Endothelial cell of umbilical vein (primary cell): ENCODE data around the gene ATRIP. TPM values are rescaled to one million over a fixed set of nuclear protein-coding genes. Genes with fewer than 3 reads are reported as not detected.

Experiments used
- BruUV-seq: library from RNA; stranded (reverse); fragments of 400-500 nt; replicated peaks from 2 replicates; lab custom pipeline; 2021; lab: Mats Ljungman, UMichigan
- CTCF ChIA-PET: fragments of 300-600, 350-600 bp; sonication (Branson Sonifier 250); formaldehyde crosslinking; loops from one replicate; lab custom pipeline; 2021; ENCODE audit warnings: antibody characterized with exemption, inconsistent platforms; lab: Charles Lee
- POLR2A ChIA-PET: fragments of 300-600, 350-600 bp; sonication (Branson Sonifier 250); formaldehyde crosslinking; loops from one replicate; lab custom pipeline; 2021; ENCODE audit warnings: antibody characterized with exemption, inconsistent platforms; lab: Charles Lee
- DNase-seq: peaks from one replicate; pipeline ENCODE4 v3.0.0-alpha.2; 2011; ENCODE audit warnings: low read depth, low spot score
- FAIRE-seq: peaks from 2 replicates; lab custom pipeline; 2011; peaks lifted over from hg19 to GRCh38; lab: Jason Lieb, UNC
- H2AFZ ChIP-seq: 2 replicates; pipeline ENCODE4 v1.6.0; 2012; ENCODE audit warnings: low read depth, low read length, control low read depth, inconsistent platforms
- H3K27ac ChIP-seq: 2 replicates; pipeline ENCODE4 v1.5.1; 2011; ENCODE audit warnings: low read depth, mild to moderate bottlenecking, control low read depth, low read length, moderate library complexity; ENCODE audit not compliant: insufficient read depth
- H3K27me3 ChIP-seq, 2 experiments: 2 replicates each; pipeline versions ENCODE4 v1.6.0 to v1.6.1; 2011; ENCODE audit warnings: low read length in 2 of 2, mixed read lengths in 1 of 2; ENCODE audit not compliant: control insufficient read depth in 2 of 2, insufficient read depth in 2 of 2
- H3K36me3 ChIP-seq, 2 experiments: 2 replicates in 1 of 2; 3 replicates in 1 of 2; pipeline ENCODE4 v1.5.1; 2011; ENCODE audit warnings: low read length in 2 of 2, mild to moderate bottlenecking in 1 of 2, moderate library complexity in 1 of 2; ENCODE audit not compliant: control insufficient read depth in 2 of 2, insufficient read depth in 2 of 2; ENCODE audit errors: extremely low read depth in 1 of 2
- H3K4me1 ChIP-seq: 3 replicates; pipeline ENCODE4 v1.5.1; 2011; ENCODE audit warnings: mild to moderate bottlenecking, low read length; ENCODE audit not compliant: control insufficient read depth, insufficient read depth; ENCODE audit errors: extremely low read depth
- H3K4me2 ChIP-seq: 2 replicates; pipeline ENCODE4 v1.6.1; 2011; ENCODE audit warnings: low read length, control low read depth, mixed read lengths; ENCODE audit not compliant: insufficient read depth
- H3K4me3 ChIP-seq, 3 experiments: fragments of 200-600 bp in 1 of 3; sonication (generic), shearing (Covaris generic) in 1 of 3; replicated peaks in 1 of 3; 2 replicates each; pipeline ENCODE4 v1.5.1; 2011 to 2016; ENCODE audit warnings: control low read depth in 3 of 3, low read length in 3 of 3, mild to moderate bottlenecking in 2 of 3, inconsistent platforms in 1 of 3, low read depth in 1 of 3, moderate library complexity in 1 of 3; ENCODE audit not compliant: insufficient read depth in 1 of 3
- H3K79me2 ChIP-seq: 2 replicates; pipeline ENCODE4 v1.6.0; 2012; ENCODE audit warnings: low read length, inconsistent platforms; ENCODE audit not compliant: control insufficient read depth, insufficient read depth
- H3K9ac ChIP-seq: replicated peaks from 2 replicates; pipeline ENCODE3; 2011; ENCODE audit warnings: low read length, control low read depth; ENCODE audit not compliant: insufficient read depth; ENCODE audit errors: extremely low read depth
- H3K9me1 ChIP-seq: replicated peaks from 3 replicates; pipeline ENCODE4 v1.6.0; 2011; ENCODE audit warnings: mild to moderate bottlenecking, low read length; ENCODE audit not compliant: control insufficient read depth, insufficient read depth; ENCODE audit errors: extremely low read depth
- H3K9me3 ChIP-seq: replicated peaks from 2 replicates; pipeline ENCODE4 v1.5.1; 2012; ENCODE audit warnings: low read length, inconsistent platforms; ENCODE audit not compliant: control insufficient read depth, insufficient read depth
- H4K20me1 ChIP-seq: replicated peaks from 2 replicates; pipeline ENCODE3; 2011; ENCODE audit warnings: mild to moderate bottlenecking, low read length; ENCODE audit not compliant: control insufficient read depth, insufficient read depth; ENCODE audit errors: extremely low read depth
- EZH2 ChIP-seq: IDR thresholded peaks from 2 replicates; pipeline ENCODE4 v1.6.1; 2012; ENCODE audit warnings: borderline replicate concordance, low read depth, mild to moderate bottlenecking, moderate library complexity, low read length, inconsistent platforms; ENCODE audit not compliant: severe bottlenecking
- FOS ChIP-seq: IDR thresholded peaks from 2 replicates; pipeline ENCODE4 v1.6.1; 2011; ENCODE audit warnings: mild to moderate bottlenecking, low read length, moderate library complexity, borderline replicate concordance; ENCODE audit not compliant: insufficient read depth
- GATA2 ChIP-seq: IDR thresholded peaks from 2 replicates; pipeline ENCODE4 v1.7.0; 2011; ENCODE audit warnings: low read depth, mild to moderate bottlenecking, moderate library complexity, mixed read lengths, low read length; ENCODE audit not compliant: insufficient read length, insufficient read depth
- MYC ChIP-seq: IDR thresholded peaks from one replicate; pipeline ENCODE4 v1.6.1; 2011; ENCODE audit warnings: mild to moderate bottlenecking, low read depth, low read length
- POLR2A ChIP-seq: IDR thresholded peaks from 2 replicates; pipeline ENCODE4 v1.6.1; 2012; ENCODE audit warnings: low read depth, mild to moderate bottlenecking, control low read depth, low read length
- POLR2AphosphoS5 ChIP-seq: IDR thresholded peaks from 2 replicates; pipeline ENCODE4 v1.6.1; 2012; ENCODE audit warnings: low read depth, mild to moderate bottlenecking, control low read depth, low read length, moderate library complexity; ENCODE audit not compliant: insufficient read depth
- dilution Hi-C: fragments of 300-500 bp; cut with MboI; formaldehyde crosslinking; loops from one replicate; pipeline ENCODE4 v1.15.0; 2019; ENCODE audit warnings: low sequenced_read_pairs; ENCODE audit not compliant: extremely low pct_ligation_motif_present
- intact Hi-C: fragments of 100-400 bp; cut with micrococcal nuclease; formaldehyde crosslinking; loops from one replicate; pipeline ENCODE4 v1.10.0; 2022
- polyA plus RNA-seq, 4 experiments: library from polyadenylated mRNA; depleted of rRNA in 3 of 4; stranded (reverse) in 3 of 4; unstranded in 1 of 4; fragments of >200 nt; gene quantifications; 2 replicates each; pipeline versions ENCODE4 v1.2.1 to v1.2.3, GENCODE V29; 2011 to 2012; ENCODE audit warnings: missing spikeins in 1 of 4
- total RNA-seq: library from RNA; stranded (reverse); gene quantifications from 2 replicates; pipeline ENCODE4 v1.2.3, GENCODE V29; 2021
- TF ChIP-seq, protein P1 (sequence below), 2 donors: IDR thresholded peaks; 1 replicate in 1 of 2; 2 replicates in 1 of 2; pipeline ENCODE4 v1.5.1; 2011; ENCODE audit warnings: low read length in 2 of 2, mild to moderate bottlenecking in 2 of 2, moderate library complexity in 2 of 2, control low read depth in 1 of 2, inconsistent platforms in 1 of 2, low read depth in 1 of 2; ENCODE audit not compliant: insufficient read depth in 1 of 2; ENCODE audit errors: extremely low read depth in 1 of 2

The ATRIP gene
- total and polyA plus RNA-seq, 2 donors (not counting 3 experiments of a cell fraction or from before 2014, with no cell fraction given) = 10.6 to 14.7 TPM

DNA sequence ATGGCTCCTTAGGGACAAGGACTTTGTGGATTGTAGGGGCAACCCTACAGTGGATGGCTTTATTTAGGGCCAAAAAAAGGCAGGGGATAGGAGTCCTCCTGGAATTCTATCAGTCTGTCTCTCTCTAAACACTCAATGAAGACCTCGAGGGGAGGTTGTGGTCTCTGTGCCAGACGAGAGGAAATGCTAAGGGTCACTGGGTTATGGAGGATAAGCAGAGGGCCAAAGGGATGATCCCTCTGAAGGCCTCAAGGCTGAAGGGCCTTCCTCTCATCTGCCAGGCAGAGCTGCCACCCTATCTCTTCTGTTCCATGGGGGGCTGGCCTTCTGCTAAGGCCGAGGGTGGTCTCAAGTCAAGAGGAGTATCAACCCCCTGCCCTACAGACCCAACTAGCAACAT lies 43.6 kb upstream of the ATRIP start:
- DNase-seq = no peak
- Histone ChIP-seq H2AFZ (no peak overlapping the region), H3K27me3 (peaks cover 0 to 1% of the 10 kb centered on the region in 2 experiments), H3K79me2 (no peaks in the 10 kb centered on the region), H3K36me3 (peaks cover 0 to 13% of the 10 kb centered on the region in 2 experiments), H3K9me3 (no peaks in the 10 kb centered on the region), H3K4me2 (no peak overlapping the region), H3K27ac (no peak overlapping the region), H4K20me1 (no peaks in the 10 kb centered on the region), H3K9me1 (no peaks in the 10 kb centered on the region), H3K4me3 (no peak overlapping the region), H3K4me1 (peaks cover 10% of the 10 kb centered on the region), H3K9ac (no peak overlapping the region)
- dilution Hi-C loops = no loop called here
- ChIA-PET POLR2A (no interaction called here), CTCF (interaction anchor here (12.6 kb wide), 1 partner anchor 34 kb away, joined by 716 read pairs; no protein-coding TSS in a partner anchor)
- no peak for FAIRE-seq
- BruUV-seq = no TSS peak
- intact Hi-C loops = no loop called here
- TF ChIP-seq, protein P1, sequence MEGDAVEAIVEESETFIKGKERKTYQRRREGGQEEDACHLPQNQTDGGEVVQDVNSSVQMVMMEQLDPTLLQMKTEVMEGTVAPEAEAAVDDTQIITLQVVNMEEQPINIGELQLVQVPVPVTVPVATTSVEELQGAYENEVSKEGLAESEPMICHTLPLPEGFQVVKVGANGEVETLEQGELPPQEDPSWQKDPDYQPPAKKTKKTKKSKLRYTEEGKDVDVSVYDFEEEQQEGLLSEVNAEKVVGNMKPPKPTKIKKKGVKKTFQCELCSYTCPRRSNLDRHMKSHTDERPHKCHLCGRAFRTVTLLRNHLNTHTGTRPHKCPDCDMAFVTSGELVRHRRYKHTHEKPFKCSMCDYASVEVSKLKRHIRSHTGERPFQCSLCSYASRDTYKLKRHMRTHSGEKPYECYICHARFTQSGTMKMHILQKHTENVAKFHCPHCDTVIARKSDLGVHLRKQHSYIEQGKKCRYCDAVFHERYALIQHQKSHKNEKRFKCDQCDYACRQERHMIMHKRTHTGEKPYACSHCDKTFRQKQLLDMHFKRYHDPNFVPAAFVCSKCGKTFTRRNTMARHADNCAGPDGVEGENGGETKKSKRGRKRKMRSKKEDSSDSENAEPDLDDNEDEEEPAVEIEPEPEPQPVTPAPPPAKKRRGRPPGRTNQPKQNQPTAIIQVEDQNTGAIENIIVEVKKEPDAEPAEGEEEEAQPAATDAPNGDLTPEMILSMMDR (IDR thresholded peaks at IDR 0.05; ENCODE audit: extremely low read depth in 1 of 2, insufficient read depth in 1 of 2, low read depth in 1 of 2, low read length in 2 of 2) = no peak
- no peak for TF ChIP-seq MYC
- TF ChIP-seq POLR2A = no peak
- no peak for TF ChIP-seq FOS
- no peak for TF ChIP-seq EZH2
- TF ChIP-seq GATA2 = no peak
- TF ChIP-seq POLR2AphosphoS5 = no peak
